Mesenchymal stem cell (in vitro differentiated cells and primary cell): Measurements from ENCODE around the gene MOSPD3. TPM values are rescaled to one million over a fixed set of nuclear protein-coding genes. Genes with fewer than 3 reads are reported as not detected.
"Not testable (repeated sequence)": the region's sequence is repeated elsewhere in the genome, so short reads cannot be mapped to it uniquely, and the experiment has no call there.

Experiments used
- DNase-seq: peaks from one replicate; pipeline ENCODE4 v3.0.0-alpha.2; 2013
- H2AFZ ChIP-seq: one replicate; pipeline ENCODE4 v1.6.1; 2013; ENCODE audit warnings: low read depth, mild to moderate bottlenecking, control low read depth, inconsistent platforms, low read length, moderate library complexity
- H2AK5ac ChIP-seq: 2 replicates; pipeline ENCODE4 v1.6.1; 2013; ENCODE audit warnings: low read length, moderate library complexity, mild to moderate bottlenecking, inconsistent platforms; ENCODE audit not compliant: severe bottlenecking
- H2BK120ac ChIP-seq: one replicate; pipeline ENCODE4 v1.6.1; 2013; ENCODE audit warnings: low read depth, mild to moderate bottlenecking, inconsistent platforms, low read length, moderate library complexity
- H2BK12ac ChIP-seq, 2 experiments: one replicate each; pipeline ENCODE4 v1.6.1; 2013; ENCODE audit warnings: inconsistent platforms in 2 of 2, low read length in 2 of 2, mild to moderate bottlenecking in 2 of 2, moderate library complexity in 2 of 2, control low read depth in 1 of 2
- H2BK15ac ChIP-seq: one replicate; pipeline ENCODE4 v1.6.1; 2013; ENCODE audit warnings: mild to moderate bottlenecking, low read depth, inconsistent platforms; ENCODE audit not compliant: poor library complexity, severe bottlenecking
- H2BK5ac ChIP-seq: 2 replicates; pipeline ENCODE4 v1.6.1; 2013; ENCODE audit warnings: low read depth, mild to moderate bottlenecking, low read length, control low read depth, inconsistent platforms; ENCODE audit not compliant: poor library complexity, severe bottlenecking
- H3K14ac ChIP-seq, 2 experiments: one replicate each; pipeline ENCODE4 v1.6.1; 2013; ENCODE audit warnings: inconsistent platforms in 2 of 2, low read length in 2 of 2, control low read depth in 1 of 2, mild to moderate bottlenecking in 1 of 2, moderate library complexity in 1 of 2
- H3K18ac ChIP-seq, 2 experiments: one replicate each; pipeline ENCODE4 v1.6.1; 2013; ENCODE audit warnings: inconsistent platforms in 2 of 2, low read length in 2 of 2, control low read depth in 1 of 2, low read depth in 1 of 2, mild to moderate bottlenecking in 1 of 2
- H3K23ac ChIP-seq, 2 experiments: one replicate each; pipeline ENCODE4 v1.6.1; 2013; ENCODE audit warnings: inconsistent platforms in 2 of 2, low read length in 2 of 2, mild to moderate bottlenecking in 2 of 2, moderate library complexity in 2 of 2, control low read depth in 1 of 2
- H3K27ac ChIP-seq: 2 replicates; pipeline ENCODE4 v1.5.1; 2013; ENCODE audit warnings: mild to moderate bottlenecking, moderate library complexity, low read length, control low read depth, inconsistent platforms; ENCODE audit not compliant: poor library complexity, severe bottlenecking
- H3K27me3 ChIP-seq, 2 experiments: 2 replicates each; pipeline versions ENCODE4 v1.6.1 to v1.7.0; 2013; ENCODE audit warnings: low read length in 2 of 2, mild to moderate bottlenecking in 2 of 2, moderate library complexity in 2 of 2, control low read depth in 1 of 2, inconsistent platforms in 1 of 2; ENCODE audit not compliant: control insufficient read depth in 1 of 2, insufficient read depth in 1 of 2
- H3K36me3 ChIP-seq, 2 experiments: 2 replicates each; pipeline versions ENCODE4 v1.6.1 to v1.7.0; 2013; ENCODE audit warnings: low read length in 2 of 2, control low read depth in 1 of 2, inconsistent platforms in 1 of 2, low read depth in 1 of 2, mild to moderate bottlenecking in 1 of 2; ENCODE audit not compliant: insufficient read depth in 2 of 2, control insufficient read depth in 1 of 2
- H3K4ac ChIP-seq, 2 experiments: one replicate each; pipeline ENCODE4 v1.6.1; 2013; ENCODE audit warnings: inconsistent platforms in 2 of 2, low read length in 2 of 2, mild to moderate bottlenecking in 2 of 2, moderate library complexity in 2 of 2, control low read depth in 1 of 2, low read depth in 1 of 2
- H3K4me1 ChIP-seq: 2 replicates; pipeline ENCODE4 v1.6.1; 2013; ENCODE audit warnings: low read depth, low read length, control low read depth; ENCODE audit not compliant: control insufficient read depth, insufficient read depth
- H3K4me2 ChIP-seq: 2 replicates; pipeline ENCODE4 v1.6.1; 2013; ENCODE audit warnings: low read length, mild to moderate bottlenecking, inconsistent platforms; ENCODE audit not compliant: poor library complexity, severe bottlenecking
- H3K4me3 ChIP-seq, 2 experiments: 2 replicates each; pipeline versions ENCODE4 v1.5.1 to v1.7.0; 2013; ENCODE audit warnings: low read length in 2 of 2, mild to moderate bottlenecking in 2 of 2, control low read depth in 1 of 2, low read depth in 1 of 2; ENCODE audit not compliant: insufficient read depth in 1 of 2
- H3K79me1 ChIP-seq: replicated peaks from 2 replicates; pipeline ENCODE4 v1.6.1; 2013; ENCODE audit warnings: mild to moderate bottlenecking, control low read depth, low read length, inconsistent platforms; ENCODE audit not compliant: poor library complexity, severe bottlenecking
- H3K9ac ChIP-seq: 2 replicates; pipeline ENCODE4 v1.7.0; 2013; ENCODE audit warnings: mild to moderate bottlenecking, low read length, moderate library complexity
- H3K9me3 ChIP-seq: 2 replicates; pipeline ENCODE4 v1.7.0; 2013; ENCODE audit warnings: mild to moderate bottlenecking, low read length; ENCODE audit not compliant: control insufficient read depth
- H4K8ac ChIP-seq: one replicate; pipeline ENCODE4 v1.6.1; 2013; ENCODE audit warnings: inconsistent platforms, mild to moderate bottlenecking, low read length, moderate library complexity
- H4K91ac ChIP-seq: one replicate; pipeline ENCODE4 v1.6.1; 2013; ENCODE audit warnings: mild to moderate bottlenecking, low read length, inconsistent platforms
- WGBS: methylation state at CpG from one replicate; pipeline ENCODE4 v1.1.7; 2013; ENCODE audit warnings: mixed read lengths; 5-methylcytosine and 5-hydroxymethylcytosine counted together
- small RNA-seq: library from polyadenylated mRNA; stranded (forward); fragments of <200 nt; extraction: miRNeasy Mini kit (QIAGEN cat#:217004); gene quantifications from one replicate; pipeline ENCODE3, GENCODE V24; 2013; ENCODE audit warnings: low read depth

The MOSPD3 gene

DNA sequence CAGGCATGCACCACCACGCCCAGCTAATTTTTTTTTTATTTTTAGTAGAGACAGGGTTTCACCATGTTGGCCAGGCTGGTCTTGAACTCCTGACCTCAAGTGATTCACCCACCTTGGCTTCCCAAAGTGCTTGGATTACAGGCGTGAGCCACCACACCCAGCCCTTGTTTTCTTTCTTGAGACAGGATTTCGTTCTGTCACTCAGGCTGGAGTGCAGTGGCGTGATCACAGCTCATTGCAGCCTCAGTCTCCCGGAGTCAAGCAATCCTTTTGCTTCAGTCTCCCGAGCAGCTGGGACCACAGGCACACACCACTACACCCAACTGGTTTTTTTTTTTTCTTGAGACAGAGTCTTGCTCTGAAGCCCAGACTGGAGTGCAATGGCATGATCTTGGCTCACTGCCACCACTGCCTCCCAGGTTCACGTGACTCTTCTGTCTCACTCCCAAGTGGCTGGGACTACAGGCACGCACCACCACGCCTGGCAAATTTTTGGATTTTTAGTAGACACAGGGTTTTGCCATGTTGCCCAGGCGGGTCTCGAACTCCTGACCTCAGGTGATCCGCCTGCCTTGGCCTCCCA lies 49.9 kb downstream of the MOSPD3 start:
- H3K36me3 ChIP-seq, H2AK5ac ChIP-seq, H3K4ac ChIP-seq, DNase-seq, H2AFZ ChIP-seq, H2BK15ac ChIP-seq, H4K91ac ChIP-seq, H3K79me1 ChIP-seq, H3K4me2 ChIP-seq, H2BK5ac ChIP-seq, H3K4me1 ChIP-seq, H3K9me3 ChIP-seq, H3K23ac ChIP-seq, H3K14ac ChIP-seq, H2BK120ac ChIP-seq, H2BK12ac ChIP-seq, H3K9ac ChIP-seq, H3K4me3 ChIP-seq, H3K27ac ChIP-seq, H4K8ac ChIP-seq, H3K18ac ChIP-seq: not testable (repeated sequence)
- H3K27me3 ChIP-seq, result peaks cover 21 to 27% of the 10 kb centered on the region in 2 experiments
- WGBS, result 83% methylated on average over 12 of the region's 12 CpGs

Small RNA genes lying within 50 kb of the gene (small RNA-seq; reads per million reads assigned to genes)
- gene SAP25, result not detected
